CD14-positive monocyte (primary cell): ENCODE results near the gene MAPK4. TPM values are rescaled to one million over a fixed set of nuclear protein-coding genes. Genes with fewer than 3 reads are reported as not detected.
"Not testable (repeated sequence)": the region's sequence is repeated elsewhere in the genome, so short reads cannot be mapped to it uniquely, and the experiment has no call there.

ENCODE experiments used
- DNase-seq, 3 donors: peaks; one replicate each; pipeline ENCODE4 v3.0.0-alpha.2; 2011 to 2022
- H2AFZ ChIP-seq: 2 replicates; pipeline ENCODE4 v1.6.0; 2012; ENCODE audit warnings: mild to moderate bottlenecking, low read depth, low read length, inconsistent platforms; ENCODE audit not compliant: insufficient read depth, poor library complexity, severe bottlenecking
- H3K27ac ChIP-seq, 2 donors: 1 replicate in 1 of 2; 2 replicates in 1 of 2; pipeline ENCODE4 v1.5.1; 2012 to 2013; ENCODE audit warnings: low read length in 2 of 2, control low read depth in 1 of 2, inconsistent platforms in 1 of 2, low read depth in 1 of 2, mild to moderate bottlenecking in 1 of 2
- H3K27me3 ChIP-seq, 2 donors: one replicate each; pipeline versions ENCODE4 v1.6.0 to v1.6.1; 2011 to 2013; ENCODE audit warnings: low read length in 2 of 2; ENCODE audit not compliant: control insufficient read depth in 2 of 2, insufficient read depth in 2 of 2
- H3K36me3 ChIP-seq, 2 donors: replicated peaks in 1 of 2; 1 replicate in 1 of 2; 2 replicates in 1 of 2; pipeline versions ENCODE4 v1.5.1 to v1.6.1; 2012 to 2013; ENCODE audit warnings: low read length in 2 of 2, control low read depth in 1 of 2, inconsistent platforms in 1 of 2, mild to moderate bottlenecking in 1 of 2; ENCODE audit not compliant: insufficient read depth in 2 of 2, control insufficient read depth in 1 of 2
- H3K4me1 ChIP-seq, 2 donors: 1 replicate in 1 of 2; 2 replicates in 1 of 2; pipeline versions ENCODE4 v1.5.1 to v1.6.1; 2012 to 2013; ENCODE audit warnings: low read length in 2 of 2, control low read depth in 1 of 2, inconsistent platforms in 1 of 2, mild to moderate bottlenecking in 1 of 2, moderate library complexity in 1 of 2; ENCODE audit not compliant: insufficient read depth in 2 of 2, control insufficient read depth in 1 of 2
- H3K4me2 ChIP-seq: replicated peaks from 2 replicates; pipeline ENCODE3; 2012; ENCODE audit warnings: low read length, moderate library complexity, mild to moderate bottlenecking; ENCODE audit not compliant: poor library complexity, severe bottlenecking; ENCODE audit errors: extremely low read depth
- H3K4me3 ChIP-seq, 3 experiments: fragments of 200-600 bp in 1 of 3; sonication (generic) in 1 of 3; replicated peaks in 1 of 3; 1 replicate in 2 of 3; 2 replicates in 1 of 3; pipeline ENCODE4 v1.5.1; 2011 to 2013; ENCODE audit warnings: low read length in 3 of 3, mild to moderate bottlenecking in 3 of 3, control low read depth in 2 of 3, low read depth in 2 of 3, inconsistent platforms in 1 of 3, moderate library complexity in 1 of 3
- H3K79me2 ChIP-seq: 2 replicates; pipeline ENCODE4 v1.6.0; 2012; ENCODE audit warnings: mild to moderate bottlenecking, control low read depth, inconsistent platforms, low read length, moderate library complexity; ENCODE audit not compliant: insufficient read depth
- H3K9ac ChIP-seq: 2 replicates; pipeline ENCODE4 v1.6.0; 2017; ENCODE audit warnings: low read length, mild to moderate bottlenecking; ENCODE audit not compliant: insufficient read depth, poor library complexity, severe bottlenecking
- H3K9me3 ChIP-seq, 2 donors: replicated peaks in 1 of 2; 1 replicate in 1 of 2; 2 replicates in 1 of 2; pipeline versions ENCODE4 v1.5.1 to v1.6.1; 2012 to 2013; ENCODE audit warnings: low read length in 2 of 2, control low read depth in 1 of 2; ENCODE audit not compliant: control insufficient read depth in 1 of 2, insufficient read depth in 1 of 2
- H4K20me1 ChIP-seq: 2 replicates; pipeline ENCODE4 v1.6.0; 2012; ENCODE audit warnings: mild to moderate bottlenecking, low read length, control low read depth, moderate library complexity; ENCODE audit not compliant: insufficient read depth
- H3K27ac Mint-ChIP-seq, 7 donors: one replicate each; pipeline ENCODE4 v1.8.0; 2020; ENCODE audit warnings: mild to moderate bottlenecking in 7 of 7, mixed read lengths in 7 of 7, moderate library complexity in 6 of 7, inconsistent platforms in 2 of 7
- H3K27me3 Mint-ChIP-seq, 3 donors: one replicate each; pipeline ENCODE4 v1.8.0; 2021 to 2022; ENCODE audit warnings: low read depth in 3 of 3, mild to moderate bottlenecking in 3 of 3, mixed read lengths in 3 of 3, moderate library complexity in 3 of 3, inconsistent platforms in 1 of 3
- H3K36me3 Mint-ChIP-seq, 2 donors: one replicate each; pipeline ENCODE4 v1.8.0; 2020; ENCODE audit warnings: mixed read lengths in 2 of 2, inconsistent platforms in 1 of 2, mild to moderate bottlenecking in 1 of 2
- H3K4me1 Mint-ChIP-seq: one replicate; pipeline ENCODE4 v1.8.0; 2020; ENCODE audit warnings: mild to moderate bottlenecking, mixed read lengths
- H3K4me3 Mint-ChIP-seq, 2 donors: one replicate each; pipeline ENCODE4 v1.8.0; 2020; ENCODE audit warnings: mild to moderate bottlenecking in 2 of 2, mixed read lengths in 2 of 2, moderate library complexity in 1 of 2
- H3K9me3 Mint-ChIP-seq, 7 donors: one replicate each; pipeline ENCODE4 v1.8.0; 2020 to 2022; ENCODE audit warnings: mixed read lengths in 7 of 7, mild to moderate bottlenecking in 6 of 7, moderate library complexity in 6 of 7, inconsistent platforms in 2 of 7
- CTCF ChIP-seq: fragments of 200-600 bp; IDR thresholded peaks from one replicate; pipeline ENCODE4 v1.8.0; 2022; ENCODE audit warnings: antibody characterized with exemption, mild to moderate bottlenecking
- WGBS: methylation state at CpG from one replicate; pipeline ENCODE4 v1.1.5; 2013; ENCODE audit warnings: missing lambda C conversion rate; ENCODE audit not compliant: insufficient coverage; 5-methylcytosine and 5-hydroxymethylcytosine counted together
- intact Hi-C, 2 donors: fragments of 100-400 bp; cut with micrococcal nuclease; formaldehyde crosslinking; loops; one replicate each; pipeline versions ENCODE4 v1.15.0 to v1.15.1; 2023
- polyA plus RNA-seq, 3 donors: library from polyadenylated mRNA; depleted of rRNA in 1 of 3; unstranded in 2 of 3; stranded (reverse) in 1 of 3; fragments of 300-500 nt in 2 of 3; fragments of >200 nt in 1 of 3; fragmentation: Illumina TruSeq in 2 of 3; gene quantifications; 1 replicate in 2 of 3; 2 replicates in 1 of 3; pipeline ENCODE4 v1.2.3, GENCODE V29; 2012 to 2021

MAPK4 gene
- polyA plus RNA-seq, 3 donors = not detected

- WGBS = 83% methylated on average over 1 of the region's 1 CpG
- Histone ChIP-seq H3K27ac (no peak overlapping the region), H2AFZ (no peak overlapping the region), H3K9ac (no peak overlapping the region), H3K9me3 (no peaks in the 10 kb centered on the region), H4K20me1 (no peaks in the 10 kb centered on the region), H3K36me3 (no peaks in the 10 kb centered on the region), H3K27me3 (no peaks in the 10 kb centered on the region), H3K4me2 (no peak overlapping the region), H3K4me1 (no peaks in the 10 kb centered on the region), H3K4me3 (no peak overlapping the region), H3K79me2 (no peaks in the 10 kb centered on the region)
- intact Hi-C loops = no loop called here
- Mint-ChIP-seq H3K27ac (no peak overlapping the region), H3K9me3 (peaks cover 0 to 5% (median 2%) of the 10 kb centered on the region in 7 donors), H3K27me3 (peaks cover 1 to 6% (median 2%) of the 10 kb centered on the region in 3 donors), H3K36me3 (no peaks in the 10 kb centered on the region), H3K4me3 (no peak overlapping the region), H3K4me1 (no peaks in the 10 kb centered on the region)
- no peak for DNase-seq
- no peak for TF ChIP-seq CTCF
Observed at GRCh38 chr18:50548160-50548559, 11.7 kb upstream of the MAPK4 start.

GRCh38 chr18:50551651-50552050 is 8.2 kb upstream of the MAPK4 start:
- Mint-ChIP-seq H3K9me3 (peaks cover 2 to 20% (median 12%) of the 10 kb centered on the region in 7 donors), H3K27me3 (peaks cover 7 to 12% (median 9%) of the 10 kb centered on the region in 3 donors)
- DNase-seq, H3K9ac ChIP-seq, intact Hi-C loops, H4K20me1 ChIP-seq, H3K27ac ChIP-seq, H3K27ac Mint-ChIP-seq, H2AFZ ChIP-seq, H3K4me1 Mint-ChIP-seq, H3K79me2 ChIP-seq, H3K36me3 ChIP-seq, H3K4me3 ChIP-seq, H3K4me3 Mint-ChIP-seq, H3K36me3 Mint-ChIP-seq, H3K4me1 ChIP-seq, H3K9me3 ChIP-seq, H3K4me2 ChIP-seq: not testable (repeated sequence)
- WGBS = no CpG with 5 or more reads among the region's 1 CpG
- peaks cover 2 to 16% of the 10 kb centered on the region in 2 donors for H3K27me3 ChIP-seq
